Tibial artery (tissue), 4 donors: ENCODE data around the gene ETV6.

ENCODE experiments used
- DNase-seq, 2 donors: peaks; one replicate each; pipeline ENCODE4 v3.0.0-alpha.2; 2019
- H3K27ac ChIP-seq, 2 donors: fragments of 200-600 bp; sonication (generic) in 1 of 2; 1 replicate in 1 of 2; 2 replicates in 1 of 2; pipeline ENCODE4 v1.5.1; 2018 to 2019; ENCODE audit warnings: mild to moderate bottlenecking in 1 of 2
- H3K27me3 ChIP-seq, 2 donors: fragments of 200-600 bp; sonication (generic) in 1 of 2; one replicate each; pipeline versions ENCODE4 v1.5.1 to v1.6.0; 2016 to 2019
- H3K36me3 ChIP-seq, 3 donors: fragments of 200-600 bp; sonication (generic) in 2 of 3; one replicate each; pipeline ENCODE4 v1.5.1; 2016 to 2019; ENCODE audit warnings: mild to moderate bottlenecking in 2 of 3
- H3K4me1 ChIP-seq, 4 donors: fragments of 200-600 bp; sonication (generic) in 2 of 4; 1 replicate in 3 of 4; 2 replicates in 1 of 4; pipeline ENCODE4 v1.5.1; 2016 to 2019
- H3K4me3 ChIP-seq, 2 donors: fragments of 200-600 bp; sonication (generic) in 1 of 2; 1 replicate in 1 of 2; 2 replicates in 1 of 2; pipeline ENCODE4 v1.5.1; 2018 to 2019; ENCODE audit warnings: mild to moderate bottlenecking in 2 of 2
- H3K9me3 ChIP-seq, 3 donors: fragments of 200-600 bp; sonication (generic) in 1 of 3; one replicate each; pipeline ENCODE4 v1.5.1; 2016 to 2019
- intact Hi-C: fragments of 100-400 bp; cut with DNase I; formaldehyde crosslinking; loops from one replicate; pipeline ENCODE4 v1.15.0; 2023; ENCODE audit warnings: low total_unique reads
- TF ChIP-seq, protein P1 (sequence below), 2 experiments: fragments of 200-600 bp in 1 of 2; fragments of 450-650 bp in 1 of 2; IDR thresholded peaks; one replicate each; pipeline ENCODE4 v1.5.1; 2017 to 2019; ENCODE audit warnings: antibody characterized with exemption in 2 of 2, mild to moderate bottlenecking in 1 of 2, moderate library complexity in 1 of 2

The ETV6 gene

DNA sequence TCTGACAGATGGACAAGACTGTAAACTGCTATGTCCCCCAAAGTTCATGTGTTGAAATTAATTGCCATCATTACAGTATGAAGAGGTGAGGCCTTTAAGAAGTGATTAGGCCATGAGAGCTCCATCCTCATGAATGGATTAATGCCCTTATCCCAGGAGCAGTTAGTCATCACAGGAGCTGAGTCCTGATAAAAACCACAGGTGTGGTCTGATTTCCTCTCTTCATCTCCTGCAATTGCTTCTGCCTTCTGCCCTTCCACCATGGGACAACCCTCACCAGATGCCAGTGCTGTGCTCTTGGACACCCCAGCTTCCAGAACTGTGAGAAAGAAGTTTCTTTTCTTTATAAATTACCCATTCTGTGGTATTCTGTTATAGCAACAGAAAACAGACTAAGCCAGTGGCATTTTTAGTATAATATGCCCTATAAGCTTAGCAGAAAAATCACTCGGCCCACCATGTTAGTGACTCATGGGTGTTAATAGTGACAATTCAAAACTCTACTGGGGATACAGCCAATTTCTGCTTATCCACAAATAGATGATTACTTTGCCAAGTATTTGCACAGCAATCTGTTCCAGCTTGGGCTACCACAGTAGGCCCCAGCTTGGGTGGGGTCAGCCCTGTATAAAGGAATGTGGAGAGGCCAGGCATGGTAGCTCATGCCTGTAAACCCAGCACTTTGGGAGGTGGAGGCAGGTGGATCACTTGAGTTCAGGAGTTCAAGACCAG lies 292.3 kb downstream of the ETV6 start:
- H3K36me3 ChIP-seq: peaks cover 0 to 5% (median 0%) of the 10 kb centered on the region in 3 donors
- no peak overlapping the region for H3K4me3 ChIP-seq
- DNase-seq: no peak
- no peak overlapping the region for H3K27ac ChIP-seq
- no peaks in the 10 kb centered on the region for H3K9me3 ChIP-seq
- H3K4me1 ChIP-seq: peaks cover 0 to 4% (median 3%) of the 10 kb centered on the region in 4 donors
- intact Hi-C loops: no loop called here
- H3K27me3 ChIP-seq: no peaks in the 10 kb centered on the region
- TF ChIP-seq, protein P1, sequence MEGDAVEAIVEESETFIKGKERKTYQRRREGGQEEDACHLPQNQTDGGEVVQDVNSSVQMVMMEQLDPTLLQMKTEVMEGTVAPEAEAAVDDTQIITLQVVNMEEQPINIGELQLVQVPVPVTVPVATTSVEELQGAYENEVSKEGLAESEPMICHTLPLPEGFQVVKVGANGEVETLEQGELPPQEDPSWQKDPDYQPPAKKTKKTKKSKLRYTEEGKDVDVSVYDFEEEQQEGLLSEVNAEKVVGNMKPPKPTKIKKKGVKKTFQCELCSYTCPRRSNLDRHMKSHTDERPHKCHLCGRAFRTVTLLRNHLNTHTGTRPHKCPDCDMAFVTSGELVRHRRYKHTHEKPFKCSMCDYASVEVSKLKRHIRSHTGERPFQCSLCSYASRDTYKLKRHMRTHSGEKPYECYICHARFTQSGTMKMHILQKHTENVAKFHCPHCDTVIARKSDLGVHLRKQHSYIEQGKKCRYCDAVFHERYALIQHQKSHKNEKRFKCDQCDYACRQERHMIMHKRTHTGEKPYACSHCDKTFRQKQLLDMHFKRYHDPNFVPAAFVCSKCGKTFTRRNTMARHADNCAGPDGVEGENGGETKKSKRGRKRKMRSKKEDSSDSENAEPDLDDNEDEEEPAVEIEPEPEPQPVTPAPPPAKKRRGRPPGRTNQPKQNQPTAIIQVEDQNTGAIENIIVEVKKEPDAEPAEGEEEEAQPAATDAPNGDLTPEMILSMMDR (IDR thresholded peaks at IDR 0.05): no peak

DNA sequence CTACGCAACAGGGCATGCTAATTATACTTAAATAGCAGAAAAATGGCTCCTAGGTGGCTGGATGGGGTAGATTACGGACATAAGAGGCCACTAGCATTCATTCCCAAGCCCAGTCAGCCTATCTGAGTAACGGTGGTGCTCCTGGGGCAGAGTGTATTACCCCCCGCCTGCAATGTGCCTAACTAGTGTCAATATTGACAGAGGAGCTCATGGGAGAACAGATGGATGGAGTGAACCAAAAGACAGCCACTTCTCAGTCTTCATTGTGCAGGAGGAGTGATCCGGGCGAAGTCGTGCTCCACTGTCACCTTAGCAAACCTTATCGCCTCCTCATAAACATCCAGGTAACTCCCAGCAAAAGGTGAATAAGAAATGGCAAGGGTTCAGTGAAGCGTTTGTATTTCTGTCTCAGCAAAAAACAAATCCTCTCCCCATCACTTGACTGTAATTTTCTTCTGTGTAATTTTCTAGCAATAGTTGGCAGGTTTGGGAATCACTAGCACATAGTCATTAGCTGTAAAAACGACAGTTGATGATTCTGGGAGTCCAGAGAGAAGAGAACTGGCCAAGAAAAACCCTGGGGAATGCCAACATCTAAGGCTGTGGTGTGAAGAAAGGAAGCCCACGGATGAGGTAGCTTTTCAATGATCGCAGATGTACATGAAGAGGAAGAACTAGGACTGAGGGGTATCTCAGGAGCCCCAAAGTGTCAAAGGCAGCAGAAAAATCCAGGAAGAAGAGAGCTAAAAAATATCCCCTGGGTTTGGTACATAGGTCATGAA lies 294.6 kb downstream of the ETV6 start:
- H3K27ac ChIP-seq: no peak overlapping the region
- TF ChIP-seq, protein P1 (IDR thresholded peaks at IDR 0.05): no peak
- H3K36me3 ChIP-seq: peaks cover 0 to 5% (median 0%) of the 10 kb centered on the region in 3 donors
- H3K27me3 ChIP-seq: no peaks in the 10 kb centered on the region
- intact Hi-C loops: no loop called here
- DNase-seq: no peak
- no peak overlapping the region for H3K4me3 ChIP-seq
- H3K9me3 ChIP-seq: no peaks in the 10 kb centered on the region
- H3K4me1 ChIP-seq: peaks cover 0 to 4% (median 3%) of the 10 kb centered on the region in 4 donors
